ENCODE data around the gene KIRREL3. TPM values are rescaled to one million over a fixed set of nuclear protein-coding genes. Genes with fewer than 3 reads are reported as not detected.

The KIRREL3 gene
- total RNA-seq, 2 donors from 2014 or later, result 0.44 to 2.1 TPM

- intact Hi-C loops (cut with DNase I), result no loop called here
- ATAC-seq (peak; percentile 71 to 91), DNase-seq (no peak)
Observed at GRCh38 chr11:126736682-126737572, 263.6 kb downstream of the KIRREL3 start.

DNA sequence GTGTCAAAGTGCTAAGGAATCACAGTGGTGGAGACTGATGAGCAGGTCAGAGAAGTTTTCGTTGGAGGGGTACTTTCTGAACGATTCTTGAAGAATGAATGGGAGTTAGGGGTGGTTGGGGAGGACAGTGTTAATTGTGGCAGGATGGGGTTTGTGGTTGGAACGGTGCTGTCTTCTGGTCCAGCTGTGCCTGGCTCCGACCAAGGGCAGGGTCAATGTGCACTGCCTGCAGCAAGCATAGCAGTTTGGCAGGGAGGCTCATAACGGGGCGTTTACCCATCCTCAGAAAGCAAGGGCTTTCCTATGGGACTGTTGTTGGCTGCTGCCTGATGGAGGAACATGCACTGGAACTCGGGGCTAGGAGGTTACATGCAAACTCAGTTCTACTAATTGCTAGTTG lies 265.8 kb downstream of the KIRREL3 start:
- ATAC-seq (no peak), DNase-seq (no peak)
- intact Hi-C loops (cut with DNase I), result no loop called here

GRCh38 chr11:126733685-126734084 lies 266.9 kb downstream of the KIRREL3 start:
- intact Hi-C loops (cut with DNase I), result no loop called here
- ATAC-seq, result no peak
- DNase-seq, result no peak

DNA sequence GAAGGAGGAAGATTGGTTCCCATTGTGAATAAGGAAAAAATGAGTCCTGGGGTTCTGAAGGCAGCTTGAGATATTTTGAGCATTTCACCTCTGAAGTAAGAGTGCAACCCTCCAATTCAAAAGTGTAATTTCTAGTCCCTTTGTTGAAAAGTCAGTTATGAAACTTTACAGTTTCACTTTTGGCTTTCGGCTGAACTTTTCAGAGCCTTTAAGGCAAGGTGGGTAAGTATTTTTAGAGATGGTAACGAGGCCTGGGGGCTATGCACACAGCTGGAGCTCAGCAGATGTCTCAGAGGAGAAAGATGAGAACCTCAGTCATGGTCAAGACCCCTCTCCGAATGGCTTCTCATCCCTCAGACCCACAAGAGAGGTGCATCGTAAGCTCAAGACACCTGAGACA lies 267.6 kb downstream of the KIRREL3 start:
- ATAC-seq, result no peak
- intact Hi-C loops (cut with DNase I), result no loop called here
- DNase-seq, result no peak

GRCh38 chr11:126731576-126732142 lies 268.9 kb downstream of the KIRREL3 start:
- intact Hi-C loops (cut with DNase I), result no loop called here
- ATAC-seq (no peak), DNase-seq (no peak)

GRCh38 chr11:126727381-126727780 lies 273.2 kb downstream of the KIRREL3 start:
- DNase-seq, result no peak
- intact Hi-C loops (cut with DNase I), result no loop called here

DNA sequence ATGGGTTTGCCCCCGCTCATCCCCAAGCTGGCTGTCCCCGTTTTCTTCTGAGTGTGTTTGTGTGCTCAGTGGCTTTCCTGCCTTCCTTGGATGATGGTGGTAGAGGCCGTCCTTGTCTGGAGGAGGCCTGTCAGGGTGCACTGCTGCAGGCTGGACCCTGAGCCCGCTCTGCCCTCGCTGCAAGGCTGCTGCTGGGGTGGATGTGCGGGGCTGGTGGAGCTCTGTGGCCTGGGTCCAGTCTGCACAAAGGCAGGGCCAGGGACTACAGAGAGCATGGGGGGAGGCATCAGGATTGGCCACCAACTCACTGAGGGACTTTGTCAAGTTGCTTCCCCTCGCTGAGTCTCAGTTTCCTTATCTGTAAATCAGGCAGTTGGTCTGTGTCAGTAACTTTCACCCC lies 275.0 kb downstream of the KIRREL3 start:
- DNase-seq (no peak), ATAC-seq (no peak)
- intact Hi-C loops (cut with DNase I), result no loop called here

More at GRCh38 chr11:126727381-126727780, 273.2 kb downstream of the KIRREL3 start:
- no peak for ATAC-seq

DNA sequence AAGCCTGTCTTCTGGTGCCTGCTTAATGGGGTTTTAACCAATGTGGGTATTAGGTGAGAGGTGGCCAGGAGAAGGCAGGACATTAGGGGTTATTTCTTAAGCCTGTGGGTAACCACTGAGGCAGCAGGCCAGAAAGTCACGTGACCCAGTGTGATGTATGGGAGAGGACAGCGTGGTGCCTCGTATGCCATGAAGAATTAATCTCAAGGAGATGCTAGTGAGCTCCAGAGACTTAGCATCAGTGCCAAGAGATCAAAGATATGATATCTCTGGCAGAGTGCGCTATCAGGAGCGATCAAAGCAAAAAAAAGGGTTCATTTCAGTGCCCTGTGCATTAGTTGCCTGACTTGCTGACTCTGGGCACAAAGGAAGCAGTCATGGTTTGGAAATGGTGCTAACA lies 275.5 kb downstream of the KIRREL3 start:
- DNase-seq (no peak), ATAC-seq (no peak)
- intact Hi-C loops (cut with DNase I), result no loop called here

DNA sequence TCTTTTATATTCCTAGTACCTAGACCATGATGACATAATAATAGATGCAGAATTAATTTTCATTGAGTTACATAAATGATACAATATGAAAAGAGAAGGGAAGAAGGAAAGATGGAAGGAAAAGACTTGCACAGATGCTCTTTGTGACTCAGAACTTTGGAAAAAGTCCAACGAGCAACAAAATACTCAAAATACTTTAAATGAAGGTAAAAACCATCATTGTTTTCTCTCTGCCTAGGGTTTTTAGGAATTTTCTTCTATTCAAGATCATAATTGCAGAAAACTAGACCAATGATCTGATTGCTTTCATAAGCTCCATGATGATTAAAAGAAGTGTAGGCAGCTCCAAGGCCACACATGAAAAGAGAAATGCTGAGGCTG lies 276.9 kb downstream of the KIRREL3 start:
- DNase-seq, result no peak
- no peak for ATAC-seq
- intact Hi-C loops (cut with DNase I), result no loop called here

DNA sequence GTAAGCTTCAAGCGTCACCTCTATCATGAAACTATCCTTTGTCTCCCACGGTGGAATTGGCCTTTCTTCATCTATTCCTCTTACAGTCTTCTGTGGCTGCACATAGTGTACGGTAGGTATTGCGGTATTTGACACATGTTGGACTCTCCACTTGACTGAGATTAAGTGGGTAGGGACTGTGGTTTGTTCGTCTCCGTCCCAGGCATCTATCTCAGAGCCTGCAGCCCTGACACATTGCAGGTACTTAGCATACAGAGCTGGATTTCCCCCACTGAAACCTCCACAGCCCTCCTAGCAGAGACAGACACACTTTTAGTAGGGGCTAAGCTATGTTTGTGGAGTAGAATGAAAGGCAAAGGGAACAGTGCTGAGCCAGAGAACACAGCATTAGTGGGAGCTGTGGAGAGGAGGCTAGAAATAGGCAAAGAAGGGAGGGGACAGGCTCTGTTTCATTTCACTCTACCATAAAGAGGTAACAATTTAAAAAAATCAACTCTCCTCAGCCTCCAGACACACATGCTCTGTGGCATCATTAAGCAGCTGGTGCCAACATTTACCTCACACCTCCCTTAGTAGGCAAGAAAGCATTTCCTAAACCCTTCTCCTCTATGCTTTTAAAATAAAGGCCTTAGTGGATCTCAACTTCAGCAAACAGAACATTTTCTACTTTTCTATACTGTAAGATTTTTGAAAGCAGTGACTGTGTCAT lies 277.5 kb downstream of the KIRREL3 start:
- ATAC-seq, result peak in 1 of 2 donors; percentile 21
- intact Hi-C loops (cut with DNase I), result no loop called here
- DNase-seq, result no peak

- intact Hi-C loops (cut with DNase I), result no loop called here
- no peak for ATAC-seq
- no peak for DNase-seq
Observed at GRCh38 chr11:126722006-126722736, 278.4 kb downstream of the KIRREL3 start.

DNA sequence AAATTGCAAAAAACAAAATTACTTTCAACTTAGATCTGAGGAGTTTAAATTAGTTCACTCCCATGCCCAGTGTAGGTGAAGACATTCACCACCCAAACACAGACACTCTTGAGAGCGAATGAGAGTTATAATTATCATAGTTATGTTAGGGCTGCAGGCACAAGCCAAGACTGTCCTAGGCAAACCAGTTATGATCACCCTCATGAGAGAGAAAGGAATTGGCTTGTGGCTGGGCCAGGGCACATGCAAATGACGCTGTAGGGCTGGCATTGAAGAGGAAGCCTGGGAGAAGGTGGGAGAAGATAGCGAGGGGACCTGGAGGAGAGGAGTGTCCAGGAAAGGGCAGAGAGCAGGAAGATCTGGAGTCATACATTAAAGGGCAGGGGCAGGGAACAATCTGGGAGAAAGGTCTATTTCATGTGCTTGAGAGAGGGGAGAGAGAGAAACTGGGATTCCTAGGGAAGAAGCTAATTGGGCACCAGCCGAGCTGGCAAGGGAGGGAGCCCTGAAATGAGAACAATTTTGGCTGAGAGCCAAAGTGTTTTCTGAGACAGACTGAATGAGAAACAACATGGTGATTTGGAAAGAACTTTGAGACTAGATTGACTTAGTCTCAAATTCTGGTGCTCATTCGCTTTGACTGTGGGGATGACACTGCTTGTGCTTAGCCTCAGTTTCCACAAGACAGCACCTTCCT lies 279.9 kb downstream of the KIRREL3 start:
- ATAC-seq (peak; percentile 44 to 63), DNase-seq (no peak)
- intact Hi-C loops (cut with DNase I), result no loop called here

DNA sequence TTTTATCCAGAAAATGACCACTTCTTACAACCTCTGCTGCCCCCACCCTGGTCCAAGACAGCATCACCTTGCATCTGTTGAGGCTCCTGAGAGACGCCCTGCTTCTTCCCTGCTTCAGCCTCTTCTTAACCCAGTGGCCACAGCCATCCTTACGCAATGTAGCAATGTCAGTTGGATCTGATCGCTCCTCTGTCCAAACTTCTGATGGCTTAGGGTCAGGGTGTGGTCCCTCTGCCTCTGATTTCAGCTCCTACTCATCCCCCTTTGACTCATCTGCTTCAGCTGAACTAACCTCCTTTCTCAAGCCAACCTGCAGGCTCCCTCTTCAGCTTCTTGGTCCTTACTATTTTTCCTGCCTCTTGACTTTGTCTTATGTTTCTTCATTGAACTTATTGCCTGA lies 280.8 kb downstream of the KIRREL3 start:
- no peak for DNase-seq
- intact Hi-C loops (cut with DNase I), result loop anchor here (5.0 to 10.0 kb wide), 4 partner anchors 253 to 628 kb away; no protein-coding TSS in a partner anchor
- no peak for ATAC-seq

DNA sequence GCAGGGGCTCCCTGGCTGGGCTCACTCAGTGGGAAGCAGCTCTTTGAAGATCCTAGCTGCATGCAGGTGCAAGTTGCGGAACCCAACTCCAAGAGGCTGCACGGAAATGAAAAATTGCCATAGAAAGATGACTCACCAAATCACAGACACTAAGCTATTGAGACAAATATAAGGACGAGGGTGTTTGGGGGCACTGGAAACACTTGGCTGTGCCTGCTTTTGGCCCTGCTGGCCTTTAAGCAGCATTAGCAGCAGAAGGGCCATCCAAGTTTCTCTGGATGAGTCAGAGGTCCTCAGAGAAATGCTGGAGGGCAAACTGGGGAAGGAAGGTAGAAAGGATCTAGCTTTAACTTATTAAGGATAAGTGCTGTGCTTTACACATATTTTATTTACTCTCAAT lies 282.3 kb downstream of the KIRREL3 start:
- DNase-seq, result no peak
- intact Hi-C loops (cut with DNase I), result loop anchor here (5.0 to 10.0 kb wide), 4 partner anchors 254 to 629 kb away; no protein-coding TSS in a partner anchor

GRCh38 chr11:126716456-126717083 lies 284.0 kb downstream of the KIRREL3 start:
- ATAC-seq (peak; percentile 33 to 53), DNase-seq (peak; percentile 41)
- intact Hi-C loops (cut with DNase I), result loop anchor here (2.0 to 10.0 kb wide), 5 partner anchors 256 to 631 kb away; no protein-coding TSS in a partner anchor

More for the DNA sequence above, 282.3 kb downstream of the KIRREL3 start:
- no peak for ATAC-seq

- ATAC-seq, result no peak
- DNase-seq, result no peak
- intact Hi-C loops (cut with DNase I), result loop anchor here in 1 of 2 donors (10.0 kb wide), 1 partner anchor 631 kb away; no protein-coding TSS in a partner anchor
Observed at GRCh38 chr11:126713806-126714205, 286.8 kb downstream of the KIRREL3 start.

- intact Hi-C loops (cut with DNase I), result loop anchor here in 1 of 2 donors (10.0 kb wide), 1 partner anchor 633 kb away; no protein-coding TSS in a partner anchor
- ATAC-seq (no peak), DNase-seq (no peak)
Observed at GRCh38 chr11:126711977-126712625, 288.5 kb downstream of the KIRREL3 start.

All from left cardiac atrium (tissue), 4 donors.